Testis (tissue), 3 donors: ENCODE results near the gene MLXIP. TPM values are rescaled to one million over a fixed set of nuclear protein-coding genes. Genes with fewer than 3 reads are reported as not detected.

ENCODE experiments used
- DNase-seq: peaks from one replicate; pipeline ENCODE4 v3.0.0-alpha.2; 2019
- H3K27ac ChIP-seq, 2 donors: fragments of 200-600 bp; sonication (generic); one replicate each; pipeline ENCODE4 v1.5.1; 2019
- H3K27me3 ChIP-seq: fragments of 200-600 bp; sonication (generic); one replicate; pipeline ENCODE4 v1.5.1; 2019
- H3K36me3 ChIP-seq: fragments of 200-600 bp; sonication (generic); one replicate; pipeline ENCODE4 v1.5.1; 2017; ENCODE audit warnings: low read depth; ENCODE audit errors: missing control alignments
- H3K4me1 ChIP-seq: fragments of 200-600 bp; sonication (generic); one replicate; pipeline ENCODE4 v1.5.1; 2019
- H3K4me3 ChIP-seq, 2 donors: fragments of 200-600 bp; sonication (generic); one replicate each; pipeline ENCODE4 v1.5.1; 2017 to 2019
- H3K9me3 ChIP-seq: fragments of 200-600 bp; sonication (generic); one replicate; pipeline ENCODE4 v1.5.1; 2017
- POLR2A ChIP-seq: fragments of 450-650 bp; IDR thresholded peaks from one replicate; pipeline ENCODE4 v1.6.1; 2017; ENCODE audit warnings: antibody characterized with exemption, mild to moderate bottlenecking, moderate library complexity
- WGBS, 2 donors: methylation state at CpG; one replicate each; pipeline ENCODE4 v1.1.5; 2018; 5-methylcytosine and 5-hydroxymethylcytosine counted together
- intact Hi-C: fragments of 100-400 bp; cut with DNase I; formaldehyde crosslinking; loops from one replicate; pipeline ENCODE4 v1.15.1; 2023; ENCODE audit warnings: low total_unique reads
- polyA plus RNA-seq: library from polyadenylated mRNA; stranded (reverse); fragments of 350-450 nt; fragmentation: Illumina TruSeq; extraction: RNeasy Lipid Tissue Mini Kit (QIAGEN cat#74804); gene quantifications from one replicate; pipeline ENCODE4 v1.2.3, GENCODE V29; 2014; ENCODE audit warnings: low read depth, low replicate concordance; ENCODE audit not compliant: insufficient read depth
- total RNA-seq, 2 donors: library from RNA; depleted of rRNA; stranded (reverse); fragments of >200 nt; gene quantifications; one replicate each; pipeline ENCODE4 v1.2.3, GENCODE V29; 2016
- TF ChIP-seq, protein P1 (sequence below), 3 experiments: fragments of 450-650 bp in 2 of 3; fragments of 200-600 bp in 1 of 3; sonication (generic) in 1 of 3; IDR thresholded peaks; one replicate each; pipeline ENCODE4 v1.5.1; 2016 to 2019; ENCODE audit warnings: antibody characterized with exemption in 3 of 3, mild to moderate bottlenecking in 2 of 3, moderate library complexity in 1 of 3

The MLXIP gene
- total and polyA plus RNA-seq, 3 donors from 2014 or later = 39.9 to 67.9 (median 61.2) TPM

DNA sequence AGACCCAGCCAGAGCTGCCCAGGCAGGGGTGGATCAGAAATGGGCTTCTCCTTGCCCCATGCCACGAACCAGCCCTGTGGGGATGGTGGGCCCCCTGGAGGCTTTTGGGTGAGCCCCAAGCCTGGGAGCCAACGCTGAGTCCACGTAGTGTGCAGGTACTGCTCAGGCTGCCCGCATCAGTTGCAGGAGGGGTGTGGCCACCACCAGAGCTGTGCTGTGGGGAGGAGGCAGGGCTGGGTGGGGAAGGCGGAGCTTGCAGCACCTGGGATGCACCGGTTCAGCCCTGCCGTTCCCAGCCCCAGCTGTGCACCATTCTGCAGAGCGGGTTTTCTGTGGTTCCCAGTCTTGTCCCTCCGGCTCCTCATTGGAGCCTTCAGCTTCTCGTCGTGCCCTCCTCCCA is 59.1 kb downstream of the MLXIP start:
- no peak for TF ChIP-seq POLR2A
- TF ChIP-seq, protein P1, sequence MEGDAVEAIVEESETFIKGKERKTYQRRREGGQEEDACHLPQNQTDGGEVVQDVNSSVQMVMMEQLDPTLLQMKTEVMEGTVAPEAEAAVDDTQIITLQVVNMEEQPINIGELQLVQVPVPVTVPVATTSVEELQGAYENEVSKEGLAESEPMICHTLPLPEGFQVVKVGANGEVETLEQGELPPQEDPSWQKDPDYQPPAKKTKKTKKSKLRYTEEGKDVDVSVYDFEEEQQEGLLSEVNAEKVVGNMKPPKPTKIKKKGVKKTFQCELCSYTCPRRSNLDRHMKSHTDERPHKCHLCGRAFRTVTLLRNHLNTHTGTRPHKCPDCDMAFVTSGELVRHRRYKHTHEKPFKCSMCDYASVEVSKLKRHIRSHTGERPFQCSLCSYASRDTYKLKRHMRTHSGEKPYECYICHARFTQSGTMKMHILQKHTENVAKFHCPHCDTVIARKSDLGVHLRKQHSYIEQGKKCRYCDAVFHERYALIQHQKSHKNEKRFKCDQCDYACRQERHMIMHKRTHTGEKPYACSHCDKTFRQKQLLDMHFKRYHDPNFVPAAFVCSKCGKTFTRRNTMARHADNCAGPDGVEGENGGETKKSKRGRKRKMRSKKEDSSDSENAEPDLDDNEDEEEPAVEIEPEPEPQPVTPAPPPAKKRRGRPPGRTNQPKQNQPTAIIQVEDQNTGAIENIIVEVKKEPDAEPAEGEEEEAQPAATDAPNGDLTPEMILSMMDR (IDR thresholded peaks at IDR 0.05) = no peak
- no peaks in the 10 kb centered on the region for H3K4me1 ChIP-seq
- no peak overlapping the region for H3K27ac ChIP-seq
- intact Hi-C loops = no loop called here
- H3K36me3 ChIP-seq = no peaks in the 10 kb centered on the region
- 71 to 73% methylated on average over 6 to 8 of the region's 11 CpGs for WGBS, 2 donors
- DNase-seq = no peak
- no peak overlapping the region for H3K4me3 ChIP-seq
- no peaks in the 10 kb centered on the region for H3K9me3 ChIP-seq
- no peaks in the 10 kb centered on the region for H3K27me3 ChIP-seq

DNA sequence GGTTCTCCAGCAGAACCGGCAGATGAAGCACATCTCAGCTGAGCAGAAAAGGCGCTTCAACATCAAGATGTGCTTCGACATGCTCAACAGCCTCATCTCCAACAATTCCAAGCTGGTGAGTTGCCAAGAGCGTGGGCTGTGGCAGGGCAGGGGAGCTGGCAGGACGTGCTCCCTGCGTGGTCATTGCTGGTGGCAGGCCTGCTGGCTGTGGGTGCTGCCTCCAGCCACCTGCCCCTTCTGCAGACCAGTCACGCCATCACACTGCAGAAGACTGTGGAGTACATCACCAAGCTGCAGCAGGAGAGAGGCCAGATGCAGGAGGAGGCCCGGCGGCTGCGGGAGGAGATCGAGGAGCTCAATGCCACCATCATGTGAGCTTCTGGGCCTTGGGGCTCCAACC is 59.6 kb downstream of the MLXIP start:
- Histone ChIP-seq H3K9me3 (no peaks in the 10 kb centered on the region), H3K4me3 (no peak overlapping the region), H3K27ac (no peak overlapping the region), H3K27me3 (no peaks in the 10 kb centered on the region), H3K4me1 (no peaks in the 10 kb centered on the region), H3K36me3 (peaks cover 3% of the 10 kb centered on the region)
- peak; percentile 50 for DNase-seq
- TF ChIP-seq, protein P1 (IDR thresholded peaks at IDR 0.05) = no peak
- no peak for TF ChIP-seq POLR2A
- intact Hi-C loops = no loop called here
- 79% methylated on average over 10 of the region's 11 CpGs; no CpG with 5 or more reads in 1 of the 2 donors for WGBS, 2 donors

DNA sequence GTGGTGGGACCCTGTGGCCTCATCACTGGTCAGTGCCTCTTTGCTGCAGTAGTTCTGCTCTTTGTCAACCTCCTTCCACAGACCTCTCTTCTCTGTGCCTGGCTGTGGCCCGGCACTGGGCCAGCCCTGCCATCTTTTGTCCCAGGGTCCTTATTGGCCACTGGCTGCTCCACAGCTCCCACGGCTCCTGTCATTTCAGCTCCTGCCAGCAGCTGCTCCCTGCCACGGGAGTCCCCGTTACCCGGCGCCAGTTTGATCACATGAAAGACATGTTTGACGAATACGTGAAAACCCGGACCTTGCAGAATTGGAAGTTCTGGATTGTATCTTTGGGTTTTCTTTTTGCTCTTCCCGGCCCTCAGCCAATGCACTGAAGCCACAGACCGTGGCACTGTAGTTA is 60.1 kb downstream of the MLXIP start:
- intact Hi-C loops = no loop called here
- TF ChIP-seq POLR2A = no peak
- TF ChIP-seq, protein P1 (IDR thresholded peaks at IDR 0.05) = no peak
- no peaks in the 10 kb centered on the region for H3K27me3 ChIP-seq
- no peak overlapping the region for H3K27ac ChIP-seq
- H3K36me3 ChIP-seq = peaks cover 3% of the 10 kb centered on the region
- WGBS, 2 donors = 88 to 94% methylated on average over 11 of the region's 11 CpGs
- no peak overlapping the region for H3K4me3 ChIP-seq
- no peak for DNase-seq
- no peaks in the 10 kb centered on the region for H3K9me3 ChIP-seq
- H3K4me1 ChIP-seq = no peaks in the 10 kb centered on the region

DNA sequence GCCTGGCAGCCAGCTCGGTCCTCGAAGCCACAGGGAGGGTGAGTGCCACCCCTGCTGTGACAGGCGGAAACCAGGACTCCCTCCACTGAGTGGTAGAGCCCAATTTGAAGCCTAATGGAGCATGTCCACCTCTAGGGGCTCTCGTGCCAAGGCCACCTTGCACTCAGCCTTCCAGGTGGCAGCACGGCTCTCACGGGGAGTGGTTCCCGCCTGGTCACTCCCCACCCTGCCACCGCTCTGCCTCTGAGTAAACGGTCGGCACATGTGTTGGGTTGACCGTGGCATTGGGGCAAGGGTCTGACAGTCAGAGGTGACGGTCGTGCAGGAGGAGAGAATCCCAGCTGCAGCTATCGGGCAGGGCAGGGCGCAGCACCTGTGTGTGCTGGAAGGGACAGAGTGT is 60.7 kb downstream of the MLXIP start:
- Histone ChIP-seq H3K36me3 (peaks cover 3% of the 10 kb centered on the region), H3K9me3 (no peaks in the 10 kb centered on the region), H3K27me3 (no peaks in the 10 kb centered on the region), H3K4me3 (no peak overlapping the region), H3K27ac (no peak overlapping the region), H3K4me1 (no peaks in the 10 kb centered on the region)
- intact Hi-C loops = no loop called here
- DNase-seq = no peak
- 88 to 93% methylated on average over 8 to 15 of the region's 15 CpGs for WGBS, 2 donors
- TF ChIP-seq, protein P1 (IDR thresholded peaks at IDR 0.05) = no peak
- TF ChIP-seq POLR2A = no peak

DNA sequence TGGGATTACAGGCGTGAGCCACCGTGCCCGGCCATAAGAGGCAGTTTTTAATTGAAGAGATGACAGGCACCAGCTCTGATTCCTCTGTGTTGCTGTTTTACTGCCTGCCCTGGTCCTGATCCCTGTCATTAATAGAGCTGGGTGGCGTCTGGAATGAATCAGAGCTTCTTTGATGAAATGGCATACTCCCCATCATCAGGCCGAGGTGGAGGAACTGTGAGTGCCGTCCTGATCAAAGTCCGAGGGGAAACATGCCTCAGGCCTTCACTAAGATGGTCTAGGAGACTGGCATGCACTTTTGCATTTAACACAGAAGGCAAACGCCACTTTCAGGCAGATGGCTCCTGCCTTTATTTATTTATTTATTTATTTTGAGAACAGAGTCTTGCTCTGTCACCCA is 61.4 kb downstream of the MLXIP start:
- Histone ChIP-seq H3K36me3 (peaks cover 3% of the 10 kb centered on the region), H3K27me3 (no peaks in the 10 kb centered on the region), H3K4me3 (no peak overlapping the region), H3K4me1 (no peaks in the 10 kb centered on the region), H3K9me3 (no peaks in the 10 kb centered on the region), H3K27ac (no peak overlapping the region)
- DNase-seq = no peak
- TF ChIP-seq, protein P1 (IDR thresholded peaks at IDR 0.05) = no peak
- TF ChIP-seq POLR2A = no peak
- WGBS, 2 donors = 90 to 91% methylated on average over 8 of the region's 8 CpGs
- intact Hi-C loops = no loop called here
